ENCODE measurements around the gene EBLN2. TPM values are rescaled to one million over a fixed set of nuclear protein-coding genes. Genes with fewer than 3 reads are reported as not detected.
"Not testable (repeated sequence)": the region's sequence is repeated elsewhere in the genome, so short reads cannot be mapped to it uniquely, and the experiment has no call there.

EBLN2 gene
- polyA plus RNA-seq, 1 donor from 2014 or later, result 0.80 TPM

- Mint-ChIP-seq H3K9me3 (no peaks in the 10 kb centered on the region), H3K36me3 (no peaks in the 10 kb centered on the region), H3K27ac (no peak overlapping the region), H3K4me3 (no peak overlapping the region), H3K4me1 (peaks cover 24 to 32% (median 26%) of the 10 kb centered on the region in 3 donors), H3K27me3 (no peaks in the 10 kb centered on the region)
Measured at GRCh38 chr3:73045391-73045790, 16.1 kb upstream of the EBLN2 start.

GRCh38 chr3:73046195-73046594, 15.3 kb upstream of the EBLN2 start:
- Mint-ChIP-seq H3K27ac (peak overlapping the region in 1 of 3 donors; percentile 41), H3K27me3 (no peaks in the 10 kb centered on the region), H3K36me3 (no peaks in the 10 kb centered on the region), H3K4me1 (peaks cover 19 to 30% (median 23%) of the 10 kb centered on the region in 3 donors), H3K4me3 (no peak overlapping the region), H3K9me3 (no peaks in the 10 kb centered on the region)

- H3K9me3 Mint-ChIP-seq, result no peaks in the 10 kb centered on the region
- no peak overlapping the region for H3K27ac Mint-ChIP-seq
- peaks cover 5 to 15% (median 8%) of the 10 kb centered on the region in 3 donors for H3K4me1 Mint-ChIP-seq
- no peaks in the 10 kb centered on the region for H3K27me3 Mint-ChIP-seq
- no peak overlapping the region for H3K4me3 Mint-ChIP-seq
- H3K36me3 Mint-ChIP-seq, result no peaks in the 10 kb centered on the region
Measured at GRCh38 chr3:73049319-73049718, 12.1 kb upstream of the EBLN2 start.

- peaks cover 4 to 13% (median 7%) of the 10 kb centered on the region in 3 donors for H3K4me1 Mint-ChIP-seq
- H3K36me3 Mint-ChIP-seq, result no peaks in the 10 kb centered on the region
- no peak overlapping the region for H3K4me3 Mint-ChIP-seq
- no peaks in the 10 kb centered on the region for H3K9me3 Mint-ChIP-seq
- no peaks in the 10 kb centered on the region for H3K27me3 Mint-ChIP-seq
- H3K27ac Mint-ChIP-seq, result no peak overlapping the region
Measured at GRCh38 chr3:73052857-73053256, 8.6 kb upstream of the EBLN2 start.

GRCh38 chr3:73055583-73055982, 5.9 kb upstream of the EBLN2 start:
- no peaks in the 10 kb centered on the region for H3K9me3 Mint-ChIP-seq
- no peaks in the 10 kb centered on the region for H3K36me3 Mint-ChIP-seq
- no peak overlapping the region for H3K4me3 Mint-ChIP-seq
- peaks cover 6 to 13% (median 9%) of the 10 kb centered on the region in 3 donors for H3K4me1 Mint-ChIP-seq
- no peak overlapping the region for H3K27ac Mint-ChIP-seq
- H3K27me3 Mint-ChIP-seq, result no peaks in the 10 kb centered on the region

GRCh38 chr3:73056014-73056844, 5.2 kb upstream of the EBLN2 start:
- no peaks in the 10 kb centered on the region for H3K9me3 Mint-ChIP-seq
- peaks cover 6 to 13% (median 9%) of the 10 kb centered on the region in 3 donors for H3K4me1 Mint-ChIP-seq

GRCh38 chr3:73056845-73057150, 4.7 kb upstream of the EBLN2 start:
- no peak overlapping the region for H3K27ac Mint-ChIP-seq
- H3K4me1 Mint-ChIP-seq, result peaks cover 6 to 11% (median 9%) of the 10 kb centered on the region in 3 donors
- H3K9me3 Mint-ChIP-seq, result no peaks in the 10 kb centered on the region
- H3K27me3 Mint-ChIP-seq, result no peaks in the 10 kb centered on the region
- no peak overlapping the region for H3K4me3 Mint-ChIP-seq
- H3K36me3 Mint-ChIP-seq, result no peaks in the 10 kb centered on the region

More at GRCh38 chr3:73056014-73056844, 5.2 kb upstream of the EBLN2 start:
- H3K27ac Mint-ChIP-seq, result no peak overlapping the region
- no peak overlapping the region for H3K4me3 Mint-ChIP-seq
- no peaks in the 10 kb centered on the region for H3K36me3 Mint-ChIP-seq
- no peaks in the 10 kb centered on the region for H3K27me3 Mint-ChIP-seq

GRCh38 chr3:73060302-73060723, 1.1 kb upstream of the EBLN2 start:
- no peaks in the 10 kb centered on the region for H3K36me3 Mint-ChIP-seq
- H3K4me3 Mint-ChIP-seq, result no peak overlapping the region
- no peak overlapping the region for H3K27ac Mint-ChIP-seq
- peaks cover 4 to 8% (median 6%) of the 10 kb centered on the region in 3 donors for H3K4me1 Mint-ChIP-seq
- H3K9me3 Mint-ChIP-seq, result no peaks in the 10 kb centered on the region
- H3K27me3 Mint-ChIP-seq, result no peaks in the 10 kb centered on the region

- H3K36me3 Mint-ChIP-seq, H3K4me1 Mint-ChIP-seq, H3K4me3 Mint-ChIP-seq, H3K9me3 Mint-ChIP-seq, H3K27me3 Mint-ChIP-seq, H3K27ac Mint-ChIP-seq: not testable (repeated sequence)
Measured at GRCh38 chr3:73066243-73066642, 4.8 kb downstream of the EBLN2 start.

GRCh38 chr3:73068419-73068818, 7.0 kb downstream of the EBLN2 start:
- Mint-ChIP-seq H3K9me3 (no peaks in the 10 kb centered on the region), H3K27ac (no peak overlapping the region), H3K4me3 (no peak overlapping the region), H3K4me1 (peaks cover 0 to 2% (median 0%) of the 10 kb centered on the region in 3 donors), H3K27me3 (no peaks in the 10 kb centered on the region), H3K36me3 (peaks cover 1% of the 10 kb centered on the region)

- Mint-ChIP-seq H3K36me3 (peaks cover 1% of the 10 kb centered on the region), H3K9me3 (no peaks in the 10 kb centered on the region), H3K4me3 (no peak overlapping the region), H3K27me3 (no peaks in the 10 kb centered on the region), H3K4me1 (peaks cover 0 to 2% (median 0%) of the 10 kb centered on the region in 3 donors), H3K27ac (no peak overlapping the region)
Measured at GRCh38 chr3:73069187-73069586, 7.7 kb downstream of the EBLN2 start.

- no peak overlapping the region for H3K27ac Mint-ChIP-seq
- peaks cover 0 to 2% (median 0%) of the 10 kb centered on the region in 3 donors for H3K4me1 Mint-ChIP-seq
- no peaks in the 10 kb centered on the region for H3K9me3 Mint-ChIP-seq
- H3K27me3 Mint-ChIP-seq, result no peaks in the 10 kb centered on the region
- no peak overlapping the region for H3K4me3 Mint-ChIP-seq
- H3K36me3 Mint-ChIP-seq, result peaks cover 1% of the 10 kb centered on the region
Measured at GRCh38 chr3:73069775-73070444, 8.5 kb downstream of the EBLN2 start.

GRCh38 chr3:73070675-73071575, 9.5 kb downstream of the EBLN2 start:
- no peaks in the 10 kb centered on the region for H3K27me3 Mint-ChIP-seq
- H3K36me3 Mint-ChIP-seq, result peaks cover 1% of the 10 kb centered on the region
- H3K4me3 Mint-ChIP-seq, result no peak overlapping the region
- no peaks in the 10 kb centered on the region for H3K9me3 Mint-ChIP-seq
- H3K27ac Mint-ChIP-seq, result no peak overlapping the region
- H3K4me1 Mint-ChIP-seq, result peaks cover 0 to 2% (median 0%) of the 10 kb centered on the region in 3 donors

GRCh38 chr3:73071952-73072351, 10.5 kb downstream of the EBLN2 start:
- H3K4me1 Mint-ChIP-seq, result peaks cover 0 to 2% (median 0%) of the 10 kb centered on the region in 3 donors
- H3K4me3 Mint-ChIP-seq, result no peak overlapping the region
- no peak overlapping the region for H3K27ac Mint-ChIP-seq
- no peaks in the 10 kb centered on the region for H3K36me3 Mint-ChIP-seq
- no peaks in the 10 kb centered on the region for H3K27me3 Mint-ChIP-seq
- no peaks in the 10 kb centered on the region for H3K9me3 Mint-ChIP-seq

GRCh38 chr3:73072634-73073033, 11.2 kb downstream of the EBLN2 start:
- H3K4me3 Mint-ChIP-seq, result no peak overlapping the region
- H3K36me3 Mint-ChIP-seq, result no peaks in the 10 kb centered on the region
- H3K4me1 Mint-ChIP-seq, result peaks cover 0 to 2% (median 0%) of the 10 kb centered on the region in 3 donors
- peak overlapping the region in 1 of 3 donors; percentile 59 for H3K27ac Mint-ChIP-seq
- H3K27me3 Mint-ChIP-seq, result no peaks in the 10 kb centered on the region
- no peaks in the 10 kb centered on the region for H3K9me3 Mint-ChIP-seq
